BLaER1 treated with 17β-estradiol and CSF1 and Interleukin-3, amounts not matched to agents 10 nM and 100 nM (cell line): Measurements from ENCODE around the gene BBS10.
A peak's percentile ranks its signal among the peaks of the same experiment; 100 is the strongest.
"Not testable (repeated sequence)": the region's sequence is repeated elsewhere in the genome, so short reads cannot be mapped to it uniquely, and the experiment has no call there.

Source experiments
- H3K27ac ChIP-seq, 11 experiments: shearing (Covaris generic); formaldehyde crosslinking; 2 replicates each; pipeline ENCODE4 v1.8.1; 2022
- H3K27me3 ChIP-seq, 11 experiments: shearing (Covaris generic); formaldehyde crosslinking; 2 replicates each; pipeline ENCODE4 v1.8.1; 2022
- H3K36me3 ChIP-seq, 11 experiments: shearing (Covaris generic); formaldehyde crosslinking; 2 replicates each; pipeline ENCODE4 v1.8.1; 2022
- H3K4me1 ChIP-seq, 10 experiments: shearing (Covaris generic); formaldehyde crosslinking; 2 replicates each; pipeline ENCODE4 v1.8.1; 2022
- H3K4me2 ChIP-seq, 11 experiments: shearing (Covaris generic); formaldehyde crosslinking; 2 replicates each; pipeline ENCODE4 v1.8.1; 2022
- H3K4me3 ChIP-seq, 10 experiments: shearing (Covaris generic); formaldehyde crosslinking; 2 replicates each; pipeline ENCODE4 v1.8.1; 2022
- H3K9ac ChIP-seq, 11 experiments: shearing (Covaris generic); formaldehyde crosslinking; 2 replicates each; pipeline ENCODE4 v1.8.1; 2022
- H3K9me3 ChIP-seq, 11 experiments: shearing (Covaris generic); formaldehyde crosslinking; replicated peaks in 1 of 11; 2 replicates each; pipeline ENCODE4 v1.8.1; 2022
- H4K20me1 ChIP-seq, 11 experiments: shearing (Covaris generic); formaldehyde crosslinking; 2 replicates each; pipeline ENCODE4 v1.8.1; 2022
- Cebpa-rat ChIP-seq, 11 experiments: shearing (Covaris generic); IDR thresholded peaks; 2 replicates each; pipeline ENCODE4 v1.8.1; 2022

Gene BBS10

DNA sequence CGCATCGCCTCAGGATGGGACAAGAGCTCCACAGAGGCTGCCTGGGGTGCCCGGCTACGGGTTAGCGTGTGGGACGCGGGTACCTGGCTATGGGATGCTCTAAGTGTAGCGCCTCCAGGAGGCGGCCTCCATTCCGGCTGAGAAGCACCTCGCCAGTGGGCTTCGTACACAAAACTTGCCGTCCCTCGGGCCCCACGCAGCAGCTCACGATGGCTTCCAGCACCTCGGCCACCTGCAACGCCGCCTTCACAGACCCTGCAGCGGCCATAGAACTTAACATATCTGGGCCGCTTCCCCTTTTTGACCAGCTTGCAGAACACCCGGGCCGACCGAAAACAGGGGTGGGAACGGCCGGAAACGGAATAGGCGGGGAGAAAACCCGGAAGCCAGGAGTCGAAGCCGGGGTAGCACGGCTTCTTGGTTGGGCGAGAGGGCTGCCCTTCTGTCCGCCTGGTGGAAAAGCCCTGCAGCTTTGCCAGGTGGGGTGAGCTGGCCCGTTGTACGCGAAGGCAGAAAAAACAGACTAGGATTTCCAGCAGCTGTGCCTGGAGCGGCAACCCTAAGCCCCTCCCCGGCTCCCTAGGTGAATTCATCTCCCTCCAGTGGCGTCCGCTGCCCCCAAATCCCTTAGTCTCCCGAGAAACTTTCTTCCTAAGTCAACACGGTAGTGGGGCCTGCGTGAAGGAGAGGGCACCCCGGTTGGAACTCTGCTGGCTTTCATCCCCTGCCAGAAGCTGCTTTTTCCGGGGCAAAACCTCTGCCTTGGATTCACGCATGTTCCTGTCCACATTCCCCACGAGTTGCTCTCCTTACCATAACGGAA lies at the start of gene BBS10:
Gene BBS10, minus strand, starts transcription at position 337 of the 823 bp plus-strand sequence. Its CDS starts 57 bp downstream, at position 280.
- H4K20me1 ChIP-seq: no peaks in the 10 kb centered on the region
- H3K27ac ChIP-seq: peak within 1 kb of the TSS; percentile 76 to 93 (median 86)
- TF ChIP-seq Cebpa-rat (IDR thresholded peaks at IDR 0.05): no peak
- peaks cover 12 to 25% (median 19%) of the 10 kb centered on the region in 10 experiments for H3K4me1 ChIP-seq
- peaks cover 0 to 10% (median 0%) of the 10 kb centered on the region in 11 experiments; a peak in 2 of 22 replicates for H3K36me3 ChIP-seq
- H3K9ac ChIP-seq: peak within 1 kb of the TSS; percentile 76 to 89 (median 84)
- H3K4me2 ChIP-seq: peak within 1 kb of the TSS; percentile 83 to 93 (median 92)
- H3K4me3 ChIP-seq: peak within 1 kb of the TSS; percentile 72 to 90 (median 79)
- H3K27me3 ChIP-seq: no peaks in the 10 kb centered on the region
- H3K9me3 ChIP-seq: no peaks in the 10 kb centered on the region

GRCh38 chr12:76391461-76391860 lies 43.2 kb upstream of the BBS10 start:
- H3K36me3 ChIP-seq: peaks cover 5 to 96% (median 46%) of the 10 kb centered on the region in 11 experiments; a peak in 19 of 22 replicates
- H3K9ac ChIP-seq: no peak overlapping the region
- no peaks in the 10 kb centered on the region for H3K9me3 ChIP-seq
- no peaks in the 10 kb centered on the region for H3K4me1 ChIP-seq
- no peak for TF ChIP-seq Cebpa-rat (IDR thresholded peaks at IDR 0.05)
- no peak overlapping the region for H3K27ac ChIP-seq
- H4K20me1 ChIP-seq: peaks cover 0 to 14% (median 0%) of the 10 kb centered on the region in 11 experiments; a peak in 2 of 22 replicates
- no peak overlapping the region for H3K4me3 ChIP-seq
- no peak overlapping the region for H3K4me2 ChIP-seq
- H3K27me3 ChIP-seq: no peaks in the 10 kb centered on the region

- peaks cover 5 to 100% (median 54%) of the 10 kb centered on the region in 11 experiments; a peak in 21 of 22 replicates for H3K36me3 ChIP-seq
- H3K4me3 ChIP-seq: no peak overlapping the region
- H4K20me1 ChIP-seq: peaks cover 0 to 14% (median 0%) of the 10 kb centered on the region in 11 experiments; a peak in 2 of 22 replicates
- H3K9me3 ChIP-seq: no peaks in the 10 kb centered on the region
- H3K4me2 ChIP-seq: no peak overlapping the region
- no peaks in the 10 kb centered on the region for H3K27me3 ChIP-seq
- H3K9ac ChIP-seq: no peak overlapping the region
- no peak for TF ChIP-seq Cebpa-rat (IDR thresholded peaks at IDR 0.05)
- H3K4me1 ChIP-seq: no peaks in the 10 kb centered on the region
- H3K27ac ChIP-seq: no peak overlapping the region
Measured at GRCh38 chr12:76387614-76388013, 39.4 kb upstream of the BBS10 start.

DNA sequence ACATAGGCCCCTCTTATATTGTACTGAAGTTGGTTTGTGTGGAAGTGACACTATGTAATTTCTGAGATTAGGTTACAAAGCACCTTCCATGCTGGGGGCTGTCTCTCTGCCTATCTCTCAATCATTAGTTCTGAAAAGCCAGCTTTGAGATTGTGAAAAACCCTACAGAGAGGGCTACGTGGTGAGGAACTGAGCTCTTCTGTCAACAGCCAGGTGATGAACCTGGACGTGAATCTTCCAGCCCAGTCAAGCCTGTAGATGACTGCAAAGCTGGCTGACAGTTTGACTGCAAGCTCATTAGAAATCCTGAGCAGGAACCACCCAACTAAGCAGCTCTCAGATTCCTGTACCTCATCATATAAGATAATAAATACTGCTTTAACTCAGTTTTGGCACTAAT lies 36.3 kb upstream of the BBS10 start:
- Histone ChIP-seq H3K4me2 (no peak overlapping the region), H3K4me1 (no peaks in the 10 kb centered on the region), H4K20me1 (peaks cover 0 to 3% (median 0%) of the 10 kb centered on the region in 11 experiments; a peak in 1 of 22 replicates), H3K9ac (no peak overlapping the region), H3K27me3 (no peaks in the 10 kb centered on the region), H3K4me3 (no peak overlapping the region), H3K36me3 (peaks cover 5 to 97% (median 32%) of the 10 kb centered on the region in 11 experiments; a peak in 21 of 22 replicates), H3K27ac (no peak overlapping the region), H3K9me3 (no peaks in the 10 kb centered on the region)
- TF ChIP-seq Cebpa-rat (IDR thresholded peaks at IDR 0.05): no peak

DNA sequence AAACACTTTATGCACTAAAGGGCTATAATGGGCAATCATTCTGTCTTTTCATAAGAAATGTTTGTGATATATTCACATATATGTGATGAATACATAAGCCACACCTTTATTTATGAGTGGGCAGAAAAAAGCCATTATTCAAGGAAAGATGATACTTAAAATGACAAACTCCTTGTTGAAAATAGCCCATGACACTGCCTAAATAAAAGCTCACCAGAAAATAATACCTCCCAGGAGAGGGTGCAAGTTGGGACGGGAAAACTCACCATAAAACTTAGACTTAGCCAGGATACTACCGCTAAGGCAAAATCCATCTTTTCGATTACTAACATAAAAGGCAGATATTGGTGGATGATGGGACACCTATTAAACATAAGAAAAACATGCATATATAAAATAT lies 35.8 kb upstream of the BBS10 start:
- H3K4me1 ChIP-seq: no peaks in the 10 kb centered on the region
- no peaks in the 10 kb centered on the region for H3K27me3 ChIP-seq
- H3K9ac ChIP-seq: no peak overlapping the region
- no peak for TF ChIP-seq Cebpa-rat (IDR thresholded peaks at IDR 0.05)
- no peak overlapping the region for H3K4me2 ChIP-seq
- H3K4me3 ChIP-seq: no peak overlapping the region
- H3K9me3 ChIP-seq: no peaks in the 10 kb centered on the region
- peaks cover 0 to 3% (median 0%) of the 10 kb centered on the region in 11 experiments; a peak in 1 of 22 replicates for H4K20me1 ChIP-seq
- peaks cover 3 to 96% (median 27%) of the 10 kb centered on the region in 11 experiments; a peak in 21 of 22 replicates for H3K36me3 ChIP-seq
- H3K27ac ChIP-seq: no peak overlapping the region

DNA sequence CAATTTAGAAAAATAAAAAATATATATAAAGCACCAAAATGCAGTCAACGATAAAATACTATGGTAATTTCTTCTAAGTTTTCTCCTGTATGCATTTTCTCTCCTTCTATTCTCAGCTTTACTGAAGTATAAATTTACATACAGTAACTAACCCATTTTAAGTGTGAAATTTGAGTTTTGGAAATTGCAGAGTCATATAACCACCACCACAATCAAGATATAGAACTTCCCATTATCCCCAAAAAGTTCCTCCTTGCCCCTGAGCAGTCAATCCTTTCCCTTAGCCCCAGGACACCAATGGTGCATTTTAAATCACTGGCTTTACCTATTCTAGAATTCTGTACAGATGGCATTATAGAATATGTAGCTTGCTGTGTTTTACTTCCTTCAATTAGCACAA lies 31.0 kb upstream of the BBS10 start:
- TF ChIP-seq Cebpa-rat (IDR thresholded peaks at IDR 0.05): no peak

DNA sequence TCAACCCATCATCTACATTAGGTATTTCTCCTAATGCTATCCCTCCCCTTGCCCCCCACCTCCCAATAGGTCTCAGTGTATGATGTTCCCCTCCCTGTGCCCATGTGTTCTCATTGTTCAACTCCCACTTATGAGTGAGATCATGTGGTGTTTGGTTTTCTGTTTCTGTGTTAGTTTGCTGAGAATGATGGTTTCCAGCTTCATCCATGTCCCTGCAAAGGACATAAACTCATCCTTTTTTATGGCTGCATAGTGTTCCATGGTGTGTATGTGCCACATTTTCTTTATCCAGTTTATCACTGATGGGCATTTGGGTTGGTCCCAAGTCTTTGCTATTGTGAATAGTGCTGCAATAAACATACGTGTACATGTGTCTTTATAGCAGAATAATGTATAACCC lies 28.7 kb upstream of the BBS10 start:
- not testable (repeated sequence) for H3K27me3 ChIP-seq, H3K4me1 ChIP-seq, H3K4me3 ChIP-seq, H4K20me1 ChIP-seq, H3K4me2 ChIP-seq, H3K27ac ChIP-seq, H3K9me3 ChIP-seq, H3K9ac ChIP-seq
- H3K36me3 ChIP-seq: peaks cover 11 to 96% (median 43%) of the 10 kb centered on the region in 11 experiments; a peak in 20 of 22 replicates

More for the DNA sequence above, 31.0 kb upstream of the BBS10 start:
- H3K4me2 ChIP-seq: no peak overlapping the region
- H3K4me1 ChIP-seq: no peaks in the 10 kb centered on the region
- no peaks in the 10 kb centered on the region; a peak in 1 of 22 replicates for H4K20me1 ChIP-seq
- peaks cover 0 to 6% (median 0%) of the 10 kb centered on the region in 11 experiments; a peak in 1 of 22 replicates for H3K9me3 ChIP-seq
- no peaks in the 10 kb centered on the region for H3K27me3 ChIP-seq
- no peak overlapping the region for H3K27ac ChIP-seq
- no peak overlapping the region for H3K9ac ChIP-seq
- H3K4me3 ChIP-seq: no peak overlapping the region
- peaks cover 9 to 96% (median 34%) of the 10 kb centered on the region in 11 experiments; a peak in 20 of 22 replicates for H3K36me3 ChIP-seq

DNA sequence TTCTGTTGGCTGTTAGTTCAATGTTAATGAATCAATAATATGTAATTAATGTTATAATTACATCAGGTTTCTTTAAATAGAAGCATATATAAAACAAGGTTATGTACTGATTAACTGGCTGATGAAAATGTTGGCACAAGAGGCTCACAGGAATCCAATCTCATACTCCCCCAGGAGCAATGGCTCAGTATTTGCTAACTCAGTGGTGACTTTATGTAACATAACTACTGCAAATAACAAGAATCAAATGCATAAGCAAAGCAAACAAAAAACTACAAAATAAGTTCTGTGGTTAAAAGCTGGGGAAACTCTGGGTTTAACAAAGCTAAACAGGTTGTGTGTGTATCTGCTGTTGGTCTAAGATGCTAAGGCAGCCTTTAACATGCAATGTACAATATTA lies 27.7 kb upstream of the BBS10 start:
- Histone ChIP-seq H3K4me3 (no peak overlapping the region), H3K27ac (no peak overlapping the region), H3K27me3 (no peaks in the 10 kb centered on the region), H3K4me2 (no peak overlapping the region), H3K4me1 (no peaks in the 10 kb centered on the region), H3K36me3 (peaks cover 11 to 97% (median 43%) of the 10 kb centered on the region in 11 experiments; a peak in 20 of 22 replicates), H4K20me1 (no peaks in the 10 kb centered on the region; a peak in 1 of 22 replicates), H3K9ac (no peak overlapping the region), H3K9me3 (peaks cover 0 to 6% (median 0%) of the 10 kb centered on the region in 11 experiments; a peak in 1 of 22 replicates)
- no peak for TF ChIP-seq Cebpa-rat (IDR thresholded peaks at IDR 0.05)

GRCh38 chr12:76375470-76375869 lies 27.3 kb upstream of the BBS10 start:
- no peaks in the 10 kb centered on the region for H3K27me3 ChIP-seq
- peaks cover 11 to 99% (median 43%) of the 10 kb centered on the region in 11 experiments; a peak in 20 of 22 replicates for H3K36me3 ChIP-seq

More at GRCh38 chr12:76375470-76375869, 27.3 kb upstream of the BBS10 start:
- H4K20me1 ChIP-seq: no peaks in the 10 kb centered on the region; a peak in 1 of 22 replicates
- no peaks in the 10 kb centered on the region for H3K4me1 ChIP-seq
- H3K4me3 ChIP-seq: no peak overlapping the region
- no peak overlapping the region for H3K9ac ChIP-seq
- H3K27ac ChIP-seq: no peak overlapping the region
- no peak for TF ChIP-seq Cebpa-rat (IDR thresholded peaks at IDR 0.05)
- H3K4me2 ChIP-seq: no peak overlapping the region
- H3K9me3 ChIP-seq: peaks cover 0 to 6% (median 0%) of the 10 kb centered on the region in 11 experiments; a peak in 1 of 22 replicates
